GM03348 (cell line): ENCODE measurements around the gene IFIT3.
"Not testable (repeated sequence)": the region's sequence is repeated elsewhere in the genome, so short reads cannot be mapped to it uniquely, and the experiment has no call there.

Experiments used
- DNase-seq: peaks from one replicate; pipeline ENCODE4 v3.0.0; 2012; ENCODE audit warnings: low spot score

IFIT3 gene

DNA sequence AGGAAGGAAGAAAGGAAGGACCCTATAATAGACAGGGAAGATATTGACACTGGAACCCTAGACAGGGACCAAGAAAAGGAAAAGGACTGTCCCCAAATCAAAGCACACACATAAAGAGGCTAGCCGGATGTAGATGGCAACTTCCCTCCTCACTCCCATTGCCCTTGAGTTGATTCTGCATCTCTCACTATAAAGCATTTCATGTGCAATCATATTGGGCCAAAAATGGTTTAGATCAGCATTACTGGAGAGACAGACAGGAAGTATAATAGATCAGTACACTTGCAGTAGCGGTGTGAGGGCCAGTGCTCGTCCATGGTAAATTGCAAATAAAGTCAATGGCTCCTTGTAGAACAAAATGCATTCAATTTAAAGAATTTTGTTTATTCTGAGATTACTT, 8.4 kb downstream of the IFIT3 start:
- no peak for DNase-seq

DNA sequence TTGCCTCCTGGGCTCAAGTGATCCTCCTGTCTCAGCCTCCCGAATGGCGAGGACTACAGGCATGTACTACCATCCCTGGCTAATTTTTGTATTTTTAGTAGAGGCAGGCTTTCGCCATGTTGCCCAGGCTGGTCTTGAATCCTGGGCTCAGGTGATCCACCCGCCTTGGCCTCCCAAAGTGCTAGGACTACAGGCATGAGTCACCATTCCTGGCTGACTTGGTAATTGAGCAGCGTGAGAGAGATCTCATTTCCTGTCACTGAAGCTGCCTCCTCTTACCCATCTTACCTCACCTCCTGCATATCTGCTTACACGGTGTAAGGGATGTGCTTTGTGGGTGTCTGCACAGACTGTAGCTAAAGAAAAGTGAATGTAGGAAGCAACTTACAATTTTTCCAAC, 9.7 kb downstream of the IFIT3 start:
- no peak for DNase-seq

DNA sequence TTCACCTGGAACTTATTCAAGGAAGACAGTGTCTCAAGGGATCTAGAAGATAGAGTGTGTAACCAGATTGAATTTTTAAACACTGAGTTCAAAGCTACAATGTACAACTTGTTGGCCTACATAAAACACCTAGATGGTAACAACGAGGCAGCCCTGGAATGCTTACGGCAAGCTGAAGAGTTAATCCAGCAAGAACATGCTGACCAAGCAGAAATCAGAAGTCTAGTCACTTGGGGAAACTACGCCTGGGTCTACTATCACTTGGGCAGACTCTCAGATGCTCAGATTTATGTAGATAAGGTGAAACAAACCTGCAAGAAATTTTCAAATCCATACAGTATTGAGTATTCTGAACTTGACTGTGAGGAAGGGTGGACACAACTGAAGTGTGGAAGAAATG, 10.9 kb downstream of the IFIT3 start:
- DNase-seq, result no peak

DNA sequence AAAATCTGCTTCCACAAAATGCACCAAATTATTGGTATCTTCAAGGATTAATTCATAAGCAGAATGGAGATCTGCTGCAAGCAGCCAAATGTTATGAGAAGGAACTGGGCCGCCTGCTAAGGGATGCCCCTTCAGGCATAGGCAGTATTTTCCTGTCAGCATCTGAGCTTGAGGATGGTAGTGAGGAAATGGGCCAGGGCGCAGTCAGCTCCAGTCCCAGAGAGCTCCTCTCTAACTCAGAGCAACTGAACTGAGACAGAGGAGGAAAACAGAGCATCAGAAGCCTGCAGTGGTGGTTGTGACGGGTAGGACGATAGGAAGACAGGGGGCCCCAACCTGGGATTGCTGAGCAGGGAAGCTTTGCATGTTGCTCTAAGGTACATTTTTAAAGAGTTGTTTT, 12.1 kb downstream of the IFIT3 start:
- DNase-seq, result no peak

DNA sequence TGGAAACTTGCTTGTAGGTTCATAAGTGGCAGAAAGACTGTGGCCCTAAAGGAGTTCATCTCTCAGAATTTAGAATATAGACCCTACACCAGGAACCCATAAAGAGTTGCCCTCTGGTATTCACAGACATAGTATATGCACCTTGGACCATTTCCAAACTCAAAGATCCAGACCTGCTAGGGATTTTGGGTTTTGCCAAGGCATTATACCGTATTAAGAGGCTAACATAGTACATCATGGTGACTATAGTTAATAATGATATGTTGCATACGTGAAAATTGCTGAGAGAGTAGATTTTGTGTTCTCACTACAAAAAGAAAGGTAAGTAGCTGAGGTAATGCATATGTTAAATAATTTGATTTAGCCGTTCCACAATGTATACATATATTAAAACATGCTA, 13.9 kb downstream of the IFIT3 start:
- no peak for DNase-seq

DNA sequence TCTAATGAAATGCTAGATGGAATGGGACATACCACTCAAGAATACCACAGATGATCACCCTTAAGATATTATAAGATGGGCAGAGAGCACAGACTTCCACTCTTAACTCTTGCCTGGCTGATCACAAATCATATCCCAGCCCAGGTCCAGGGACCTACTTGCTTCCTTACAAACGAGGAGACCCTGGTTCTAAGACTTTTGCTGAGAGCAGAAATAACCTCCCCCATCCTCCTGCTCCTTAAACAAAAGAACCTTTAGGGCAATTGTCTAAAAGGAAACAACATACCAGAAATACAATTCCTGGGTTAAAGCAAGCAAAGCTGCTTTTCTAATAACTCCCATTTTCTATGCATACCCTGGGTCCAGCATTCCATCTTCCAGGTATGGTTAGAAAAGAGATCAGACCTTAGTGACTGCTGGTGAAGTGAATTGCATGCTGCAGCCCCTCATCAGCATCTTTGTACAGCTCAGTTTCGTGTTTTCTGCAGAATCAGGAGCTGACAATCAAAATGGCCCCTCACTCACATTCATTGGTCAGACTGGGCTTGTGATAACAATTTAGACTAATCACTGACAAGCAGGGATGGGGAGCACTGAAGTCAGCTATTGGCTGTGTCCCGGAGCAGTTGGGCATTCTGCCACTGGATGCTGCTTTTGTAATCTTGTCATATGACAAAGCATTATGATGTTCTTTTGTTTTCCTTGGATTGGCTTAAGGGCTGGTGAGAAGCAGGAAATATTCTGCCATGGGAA, 14.6 kb downstream of the IFIT3 start:
- DNase-seq, result peak; percentile 41

DNA sequence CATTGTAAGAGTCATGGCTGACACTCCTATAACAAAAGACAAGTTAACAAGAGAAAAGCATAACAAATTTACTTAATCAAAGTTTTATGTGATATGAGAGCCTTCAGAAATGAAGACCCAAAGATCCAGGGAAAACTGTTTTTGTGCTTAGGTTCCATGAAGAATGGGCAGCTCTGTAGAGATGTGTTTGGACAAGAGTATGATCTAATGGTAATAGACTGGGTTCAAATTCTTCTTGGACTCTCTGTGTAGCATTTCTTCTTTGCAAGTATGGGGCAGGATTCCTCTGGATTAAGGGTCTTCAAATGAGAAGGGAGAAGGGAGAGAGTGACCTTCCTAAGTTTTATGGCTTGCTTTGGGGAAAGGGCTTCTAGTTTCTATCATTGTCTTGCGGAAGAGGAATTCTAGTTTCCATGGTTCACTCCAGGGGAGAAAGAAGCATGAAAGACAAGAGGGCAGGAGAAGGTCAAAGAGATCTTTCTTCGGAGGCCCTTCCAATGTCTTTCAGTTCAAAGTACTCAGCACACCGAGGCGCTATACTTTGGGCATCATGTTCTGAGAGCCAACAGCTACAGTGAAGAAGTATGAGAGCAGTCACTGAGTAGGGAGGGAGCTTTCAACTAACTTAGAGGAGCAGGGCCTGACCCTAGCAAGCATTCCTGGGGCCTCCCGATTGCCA, 15.4 kb downstream of the IFIT3 start:
- no peak for DNase-seq

DNA sequence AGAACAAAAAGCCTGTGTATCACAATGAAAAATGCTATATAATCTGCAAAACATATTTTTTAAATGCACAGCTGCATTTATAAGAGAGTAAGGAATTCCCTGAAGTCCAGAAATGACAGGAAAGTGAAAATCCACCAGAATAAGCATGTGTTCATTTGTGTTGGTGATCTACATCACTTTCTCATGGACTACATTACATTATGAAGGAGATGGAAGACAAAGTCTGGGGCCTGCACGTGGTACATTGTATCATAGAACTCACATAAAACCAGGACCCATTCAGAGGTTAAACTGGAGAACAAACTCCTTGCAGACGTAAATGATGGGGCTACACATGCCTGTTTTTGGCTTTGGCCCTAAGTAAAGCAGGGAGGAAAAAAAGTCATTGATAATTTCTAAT, 16.4 kb downstream of the IFIT3 start:
- no peak for DNase-seq

DNA sequence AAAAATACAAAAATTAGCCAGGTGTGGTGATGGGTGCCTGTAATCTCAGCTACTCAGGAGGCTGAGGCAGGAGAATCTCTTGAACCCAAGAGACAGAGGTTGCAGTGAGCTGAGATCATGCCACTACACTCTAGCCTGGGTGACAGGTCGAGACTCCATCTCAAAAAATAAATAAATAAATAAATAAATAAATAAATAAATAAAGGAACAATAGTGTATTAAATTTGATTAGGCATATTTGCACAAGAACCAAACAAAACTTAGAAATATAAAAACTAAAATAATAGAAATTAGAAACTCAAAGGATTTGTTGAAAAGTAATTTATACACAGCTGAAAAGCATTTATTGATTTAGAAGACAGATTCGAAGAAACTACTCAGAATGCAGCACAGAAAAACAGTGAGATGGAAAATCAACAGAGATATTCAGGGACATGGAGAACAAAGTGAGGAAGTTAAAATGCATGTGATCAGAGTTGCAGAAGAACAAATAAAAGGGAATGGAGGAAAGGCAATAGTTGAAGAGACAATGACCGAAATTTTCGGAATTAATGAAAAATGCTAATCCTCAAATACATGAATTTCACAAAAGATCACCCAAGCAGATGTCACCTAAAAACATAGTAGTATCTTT, 17.7 kb downstream of the IFIT3 start:
- DNase-seq, result no peak

DNA sequence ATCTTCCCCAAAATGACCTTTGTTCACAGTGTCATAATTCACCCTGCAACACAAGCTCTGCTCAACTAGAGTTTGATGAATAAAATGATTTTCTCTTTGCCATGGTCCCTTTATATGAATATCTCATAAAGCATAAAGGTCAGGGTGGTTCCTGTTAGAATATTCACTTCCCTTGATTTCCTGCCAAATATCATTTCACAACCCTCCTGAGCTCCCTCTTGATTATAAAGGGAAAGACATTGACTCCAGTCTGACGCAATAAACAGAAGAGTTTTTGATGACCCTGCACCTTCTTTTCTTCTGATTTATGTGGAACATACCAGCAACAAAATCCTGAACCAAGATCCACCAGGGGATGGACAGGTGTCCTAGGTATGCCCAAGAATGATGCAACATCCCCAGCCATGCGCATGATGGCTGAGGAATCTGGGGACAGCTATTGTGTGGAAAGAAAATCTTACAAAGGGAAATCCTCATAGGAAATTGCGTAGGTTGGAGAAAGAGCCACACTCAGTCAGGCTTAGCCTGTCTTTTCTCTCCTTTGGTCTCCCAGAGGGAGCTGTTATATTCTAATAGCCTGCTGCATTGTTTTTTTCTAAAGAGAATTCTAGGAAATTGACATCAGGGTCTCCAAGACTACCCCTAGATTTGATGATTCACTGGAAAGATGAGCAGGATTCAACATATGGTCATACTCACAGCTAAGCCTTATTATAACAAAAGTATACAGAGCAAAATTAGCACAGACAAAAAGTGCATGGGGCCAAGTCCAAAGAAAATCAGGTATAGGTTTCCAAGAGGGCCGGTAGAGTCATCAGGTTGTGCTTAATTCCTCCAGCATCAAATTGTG, 18.8 kb downstream of the IFIT3 start:
- no peak for DNase-seq

DNA sequence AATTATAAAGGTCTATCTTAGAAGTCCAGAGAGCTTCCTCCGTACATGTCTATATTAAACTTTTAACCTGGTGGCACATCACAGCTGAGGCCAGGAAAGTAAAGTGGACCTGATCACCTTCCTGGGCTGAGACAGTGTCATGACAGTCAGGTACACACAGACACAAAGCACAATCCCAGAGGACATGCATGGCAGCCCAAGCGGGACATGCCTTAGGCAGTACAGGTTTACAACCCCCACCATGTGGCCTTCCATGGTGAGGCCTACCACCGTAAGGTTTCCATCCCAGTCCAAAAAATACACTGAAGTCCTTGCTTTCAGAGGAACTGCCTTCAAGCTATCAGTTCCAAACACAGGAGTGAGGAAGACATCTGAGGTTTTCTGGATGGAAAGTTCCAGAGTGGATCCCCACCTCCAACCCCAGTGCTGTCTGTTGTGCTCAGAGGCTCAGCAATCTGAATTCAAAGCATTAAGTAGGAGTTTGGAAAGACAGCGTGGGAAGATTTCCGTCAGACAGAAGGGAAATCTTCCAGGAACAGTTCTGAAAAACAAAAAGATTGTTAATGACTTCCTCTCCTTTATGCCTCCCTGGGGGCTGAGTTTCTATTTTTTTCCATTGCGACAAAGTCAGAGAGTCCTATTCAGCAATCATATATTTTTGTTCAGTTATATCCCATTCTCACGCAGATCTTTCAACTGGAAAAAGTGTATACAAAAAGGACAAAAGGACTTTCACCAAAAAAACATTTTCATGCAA, 20.1 kb downstream of the IFIT3 start:
- no peak for DNase-seq

DNA sequence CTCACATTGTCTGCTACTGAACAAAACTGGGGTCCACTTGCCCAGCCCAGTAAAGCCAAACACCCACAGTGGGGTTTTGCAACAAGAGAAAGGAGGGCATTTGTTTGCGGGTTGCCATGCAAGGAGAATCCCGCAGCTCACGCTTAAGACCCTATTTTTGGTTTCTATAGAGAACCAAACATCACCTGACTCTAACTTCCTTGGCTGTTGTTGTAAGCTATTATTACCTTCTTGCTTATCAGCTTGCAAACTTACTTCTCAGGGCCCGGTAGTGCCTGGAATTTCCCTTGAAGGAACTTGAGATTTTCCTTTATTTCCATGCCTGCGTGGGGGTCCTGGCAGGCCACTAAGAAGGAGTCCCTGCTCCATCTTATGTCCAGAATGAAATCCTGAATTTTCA, 20.7 kb downstream of the IFIT3 start:
- DNase-seq, result no peak

DNA sequence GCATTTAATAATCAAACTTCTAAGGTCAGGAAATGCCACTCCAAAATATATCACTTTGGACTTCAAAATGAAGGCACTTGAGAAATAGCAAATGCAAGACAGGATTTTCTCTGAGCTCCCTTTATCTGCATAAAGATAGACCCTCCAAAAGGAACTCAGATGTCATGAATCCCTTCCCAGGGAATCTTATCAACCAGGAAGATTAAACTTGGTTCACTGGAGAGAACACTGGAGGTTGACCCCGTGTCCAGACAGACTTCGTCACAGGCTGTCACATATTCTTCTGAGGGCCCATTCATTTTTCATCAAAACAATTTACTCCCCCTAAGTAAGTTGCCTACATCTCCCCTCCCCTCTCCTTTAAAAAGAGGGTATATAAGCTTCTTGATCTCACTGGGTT, 21.2 kb downstream of the IFIT3 start:
- DNase-seq, result no peak

DNA sequence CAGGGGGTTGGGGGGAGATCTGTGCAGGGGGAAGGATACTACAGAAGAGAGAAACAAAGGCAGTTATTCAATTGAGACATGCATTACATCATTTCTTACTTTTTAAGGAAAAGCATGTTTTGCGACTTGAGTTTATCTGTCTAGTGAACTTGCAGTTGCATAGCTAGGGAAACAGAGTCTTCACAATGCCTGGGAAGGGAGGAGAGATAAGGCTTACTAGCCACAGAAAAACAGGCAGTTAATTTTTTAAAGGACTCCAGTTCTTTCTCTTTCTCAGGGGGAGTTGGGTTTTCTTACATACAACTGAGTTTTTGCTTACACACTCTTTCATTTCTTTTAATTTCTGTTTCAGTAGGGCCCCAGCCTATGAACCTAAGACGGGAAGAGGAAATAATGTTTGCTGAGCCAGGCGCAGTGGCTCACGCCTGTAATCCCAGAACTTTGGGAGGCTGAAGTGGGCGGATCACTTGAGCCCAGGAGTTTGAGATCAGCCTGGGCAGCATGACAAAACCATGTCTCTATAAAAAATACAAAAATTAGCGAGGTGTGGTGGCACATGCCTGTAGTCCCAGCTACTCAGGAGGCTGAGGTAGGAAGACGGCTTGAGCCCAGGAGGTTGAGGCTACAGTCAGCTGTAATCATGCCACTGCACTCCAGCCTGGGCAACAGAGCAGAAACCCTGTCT, 23.0 kb downstream of the IFIT3 start:
- DNase-seq, result not testable (repeated sequence)

DNA sequence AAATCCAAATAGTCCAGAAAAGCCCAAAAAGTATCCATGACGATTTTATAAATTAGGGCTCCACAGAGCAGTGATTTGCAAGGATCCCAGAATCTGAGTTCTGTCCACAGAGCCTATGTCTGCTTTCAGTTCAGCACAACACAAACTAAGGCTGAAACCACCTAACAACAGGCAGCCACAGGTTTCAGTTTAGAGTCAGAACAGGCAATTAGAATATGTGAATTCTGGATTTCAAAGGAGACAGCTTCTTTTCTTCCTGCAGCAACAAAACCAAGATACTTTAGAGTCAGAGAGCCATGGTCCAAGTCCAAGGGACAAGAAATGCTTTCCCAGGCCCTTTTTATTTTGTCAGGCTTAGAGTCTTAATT, 23.6 kb downstream of the IFIT3 start:
- DNase-seq, result no peak

DNA sequence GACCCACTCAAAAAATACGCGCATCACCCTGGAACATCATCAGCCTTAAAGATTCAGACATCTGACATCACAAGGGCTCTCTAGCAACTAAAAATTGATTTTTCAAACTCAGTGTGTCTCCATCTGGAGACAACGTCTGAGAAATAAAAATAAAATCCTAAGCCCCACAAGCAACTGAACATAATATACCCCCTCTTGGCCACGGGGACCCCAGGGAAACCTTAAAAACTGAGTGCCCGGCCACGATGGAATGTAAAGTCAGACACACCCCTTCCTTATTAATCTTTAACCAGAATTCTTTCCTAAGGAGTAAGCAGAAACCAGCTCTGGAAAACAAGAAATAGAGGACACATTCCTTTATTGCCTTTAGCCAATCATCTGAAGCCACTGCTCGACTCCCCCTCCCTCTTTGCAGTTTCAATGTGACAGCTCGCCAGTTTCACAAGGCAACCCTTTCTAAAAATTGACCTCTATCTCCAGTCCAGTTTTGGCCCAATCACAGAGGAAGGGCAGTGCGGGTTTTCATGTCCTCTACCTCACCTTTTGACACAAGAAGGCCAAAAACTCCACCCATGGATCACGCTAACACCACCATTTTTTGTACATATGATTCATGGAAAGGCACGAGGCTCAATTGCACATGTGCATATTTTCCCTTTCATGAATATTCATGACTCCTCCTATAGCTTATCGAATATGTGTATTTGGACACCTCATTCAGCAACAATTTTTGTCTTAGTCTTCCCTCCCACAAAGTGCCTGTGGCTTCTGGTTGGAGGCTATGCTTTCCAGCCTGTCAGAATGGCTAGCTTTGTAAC, 24.2 kb downstream of the IFIT3 start:
- peak; percentile 81 for DNase-seq

DNA sequence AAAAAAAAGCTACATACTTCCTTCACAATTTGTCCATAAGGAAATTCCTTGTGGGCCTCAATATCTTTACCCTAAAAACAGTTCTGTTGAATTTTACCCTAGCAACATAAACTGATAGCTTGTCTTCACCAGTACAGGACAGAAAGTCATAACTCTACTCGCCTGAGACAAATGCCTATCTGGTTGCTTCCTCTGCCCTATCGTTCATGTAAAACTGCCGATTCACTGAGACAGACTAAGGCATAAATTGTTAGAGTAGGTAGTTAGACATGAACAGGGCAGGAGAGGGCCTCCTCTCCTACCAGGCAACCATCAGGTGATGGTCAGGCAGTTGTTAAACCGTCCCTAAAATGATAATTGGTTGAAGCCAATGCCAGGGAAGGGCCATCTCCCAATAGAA, 25.0 kb downstream of the IFIT3 start:
- DNase-seq, result no peak

DNA sequence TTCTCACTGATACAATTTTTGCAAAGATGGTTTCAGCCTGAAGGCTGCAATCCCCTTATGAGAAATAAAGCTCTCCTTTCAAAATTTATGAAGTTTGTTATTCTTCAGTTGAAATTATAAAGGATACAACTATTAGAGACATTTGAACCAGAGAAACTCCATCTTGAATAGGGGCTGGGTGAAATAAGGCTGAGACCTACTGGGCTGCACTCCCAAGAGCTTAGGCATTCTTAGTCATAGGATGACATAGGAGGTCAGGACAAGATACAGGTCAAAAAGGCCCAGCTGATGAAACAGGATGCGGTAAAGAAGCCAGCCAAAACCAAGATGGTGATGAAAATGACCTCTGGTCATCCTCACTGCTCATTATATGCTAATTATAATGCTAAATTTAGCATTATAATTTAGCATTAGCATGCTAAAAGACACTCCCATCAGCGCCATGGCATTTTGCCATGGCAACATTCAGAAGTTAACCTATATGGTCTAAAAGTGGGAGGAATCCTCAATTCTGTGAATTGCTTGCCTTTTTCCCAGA, 27.7 kb downstream of the IFIT3 start:
- no peak for DNase-seq

DNA sequence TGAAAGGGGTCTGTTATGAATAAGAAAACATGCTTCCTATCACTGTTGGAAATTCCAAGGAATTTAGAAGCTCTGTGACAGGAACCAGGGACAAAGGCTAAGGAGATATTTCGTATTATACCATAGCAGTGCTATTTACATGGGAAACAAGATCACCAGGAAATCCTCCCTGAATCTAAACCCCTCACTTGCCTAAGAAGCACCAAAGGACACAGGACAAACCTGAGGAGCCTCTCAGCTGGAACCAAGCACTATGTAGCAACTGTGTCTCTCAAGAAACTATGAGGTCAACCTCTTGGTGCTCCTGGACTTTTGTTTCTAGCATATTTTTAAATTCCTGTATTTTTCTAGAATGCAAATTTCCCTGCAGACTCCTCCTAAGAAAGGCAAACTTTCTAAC, 29.3 kb downstream of the IFIT3 start:
- no peak for DNase-seq

DNA sequence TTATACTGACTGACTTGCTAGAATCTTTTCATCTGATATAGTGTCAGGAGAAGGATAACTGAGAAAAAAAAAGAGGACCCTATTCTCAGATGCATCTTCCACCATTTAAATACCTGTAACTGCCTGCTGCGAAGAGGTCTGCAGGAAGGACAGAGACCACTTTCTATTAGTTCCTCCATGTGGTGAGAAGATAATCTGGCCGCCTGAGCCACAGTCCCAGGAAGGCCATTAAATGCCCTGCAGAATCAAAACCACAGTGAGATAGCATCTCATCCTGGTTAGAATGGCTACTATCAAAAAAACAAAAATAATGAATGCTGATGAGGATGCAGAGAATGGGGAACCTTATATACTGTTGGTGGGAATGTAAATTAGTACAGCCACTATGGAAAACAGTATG, 30.2 kb downstream of the IFIT3 start:
- no peak for DNase-seq
